GM12878 (cell line): ENCODE data around the gene NDST4. TPM values are rescaled to one million over a fixed set of nuclear protein-coding genes. Genes with fewer than 3 reads are reported as not detected.
A peak's percentile ranks its signal among the peaks of the same experiment; 100 is the strongest.

ENCODE experiments used
- ATAC-seq: fragments of 200-7000 bp; cut with Tn5 transposase; 3 replicates; pipeline ENCODE4 v1.9.1; 2020; ENCODE audit warnings: mild to moderate bottlenecking, moderate library complexity
- Bru-seq: library from RNA; stranded (reverse); fragments of 400-500 nt; gene quantifications from one replicate; lab custom pipeline; 2021; lab: Mats Ljungman, UMichigan
- BruChase-seq, 2 experiments: library from RNA; stranded (reverse); fragments of 400-500 nt; gene quantifications; one replicate each; lab custom pipeline; 2021; lab: Mats Ljungman, UMichigan
- BruUV-seq: library from RNA; stranded (reverse); fragments of 400-500 nt; replicated peaks from 2 replicates; lab custom pipeline; 2021; lab: Mats Ljungman, UMichigan
- CTCF ChIA-PET: fragments of 300-600 bp; sonication (Branson Sonifier 250); formaldehyde crosslinking; extraction: SDS; loops from one replicate; lab custom pipeline; 2021; ENCODE audit warnings: inconsistent platforms; lab: Yijun Ruan, JAX
- POLR2A ChIA-PET: fragments of 350-600 bp; formaldehyde crosslinking; extraction: SDS; loops from one replicate; lab custom pipeline; 2021; ENCODE audit warnings: inconsistent platforms; lab: Charles Lee
- RAD21 ChIA-PET: fragments of 300-600 bp; sonication (Branson Sonifier 250); formaldehyde crosslinking; loops from one replicate; lab custom pipeline; 2023; ENCODE audit warnings: antibody characterized with exemption; ENCODE audit not compliant: unreplicated experiment; lab: Charles Lee
- SMC1A ChIA-PET: fragments of 300-600 bp; sonication (Branson Sonifier 250); formaldehyde crosslinking; loops from one replicate; lab custom pipeline; 2023; ENCODE audit not compliant: unreplicated experiment, uncharacterized antibody; lab: Charles Lee
- DNase-seq: peaks from one replicate; pipeline ENCODE4 v3.0.0-alpha.2; 2011; ENCODE audit warnings: low read depth, low spot score
- FAIRE-seq: peaks from 3 replicates; lab custom pipeline; 2011; peaks lifted over from hg19 to GRCh38; lab: Jason Lieb, UNC
- H2AFZ ChIP-seq: 2 replicates; pipeline ENCODE4 v1.6.0; 2011; ENCODE audit warnings: low read depth, low read length, control low read depth; ENCODE audit not compliant: control insufficient read depth
- H3K27ac ChIP-seq: 2 replicates; pipeline ENCODE4 v1.5.1; 2011; ENCODE audit warnings: control low read depth; ENCODE audit not compliant: control insufficient read depth, insufficient read depth
- H3K27me3 ChIP-seq, 2 experiments: replicated peaks in 1 of 2; 2 replicates each; pipeline versions ENCODE4 v1.6.0 to v1.6.1; 2011; ENCODE audit warnings: low read length in 1 of 2; ENCODE audit not compliant: control insufficient read depth in 2 of 2, insufficient read depth in 2 of 2
- H3K36me3 ChIP-seq, 2 experiments: 2 replicates each; pipeline ENCODE4 v1.5.1; 2011; ENCODE audit warnings: low read length in 1 of 2; ENCODE audit not compliant: control insufficient read depth in 2 of 2, insufficient read depth in 2 of 2
- H3K4me1 ChIP-seq: 2 replicates; pipeline ENCODE4 v1.6.1; 2011; ENCODE audit warnings: mild to moderate bottlenecking, low read length, moderate library complexity, mixed read lengths; ENCODE audit not compliant: control insufficient read depth, insufficient read depth
- H3K4me2 ChIP-seq: 2 replicates; pipeline ENCODE4 v1.6.0; 2011; ENCODE audit warnings: control low read depth; ENCODE audit not compliant: control insufficient read depth, insufficient read depth
- H3K4me3 ChIP-seq: fragments of 200-600 bp; sonication (generic); 2 replicates; pipeline ENCODE4 v1.5.1; 2016
- H3K79me2 ChIP-seq: 2 replicates; pipeline ENCODE4 v1.6.0; 2011; ENCODE audit warnings: low read length; ENCODE audit not compliant: control insufficient read depth, insufficient read depth
- H3K9ac ChIP-seq: 2 replicates; pipeline ENCODE4 v1.8.0; 2011; ENCODE audit warnings: low read length, control low read depth, mixed read lengths; ENCODE audit not compliant: control insufficient read depth, insufficient read depth
- H3K9me3 ChIP-seq: replicated peaks from 3 replicates; pipeline ENCODE4 v1.5.1; 2011; ENCODE audit warnings: mild to moderate bottlenecking, low read length; ENCODE audit not compliant: control insufficient read depth, insufficient read depth
- H4K20me1 ChIP-seq: 2 replicates; pipeline ENCODE4 v1.6.0; 2011; ENCODE audit not compliant: control insufficient read depth, insufficient read depth
- CBFB ChIP-seq: IDR thresholded peaks from 2 replicates; pipeline ENCODE4 v1.6.1; 2016; ENCODE audit warnings: antibody characterized with exemption, low read depth
- CEBPB ChIP-seq, 2 experiments: fragments of 150-350 bp in 1 of 2; IDR thresholded peaks; 2 replicates each; pipeline ENCODE4 v1.6.1; 2012 to 2014; ENCODE audit warnings: low read depth in 2 of 2, low read length in 2 of 2, borderline replicate concordance in 1 of 2, inconsistent platforms in 1 of 2
- E2F8 ChIP-seq: fragments of 450-650 bp; IDR thresholded peaks from 2 replicates; pipeline ENCODE4 v1.6.1; 2018; ENCODE audit warnings: mild to moderate bottlenecking, low read depth, moderate library complexity; ENCODE audit not compliant: partially characterized antibody
- EZH2 ChIP-seq: IDR thresholded peaks from 2 replicates; pipeline ENCODE4 v1.6.1; 2012; ENCODE audit warnings: low read depth, mild to moderate bottlenecking, control low read depth, inconsistent platforms, low read length, borderline replicate concordance; ENCODE audit not compliant: control insufficient read depth
- NR2C2 ChIP-seq: IDR thresholded peaks from 2 replicates; pipeline ENCODE4 v1.6.1; 2011; ENCODE audit warnings: borderline replicate concordance, low read depth; ENCODE audit not compliant: control insufficient read depth, insufficient read length
- PAX5 ChIP-seq: IDR thresholded peaks from 2 replicates; pipeline ENCODE4 v1.6.1; 2011; ENCODE audit warnings: low read depth, low read length, borderline replicate concordance
- ZZZ3 ChIP-seq: IDR thresholded peaks from 2 replicates; pipeline ENCODE4 v1.6.1; 2011; ENCODE audit warnings: low read depth; ENCODE audit not compliant: control insufficient read depth, insufficient read length
- WGBS: methylation state at CpG from one replicate; pipeline ENCODE4 v1.1.6; 2016; ENCODE audit warnings: low lambda C conversion rate; ENCODE audit not compliant: insufficient replicate concordance, insufficient coverage; ENCODE audit errors: missing lambda C conversion rate; 5-methylcytosine and 5-hydroxymethylcytosine counted together
- in situ Hi-C: fragments of 300-500 bp; cut with MboI; formaldehyde crosslinking; loops from 9 replicates; pipeline ENCODE4 v1.14.3; 2018; ENCODE audit warnings: mixed read lengths
- intact Hi-C: fragments of 100-400 bp; cut with micrococcal nuclease; formaldehyde crosslinking; loops from one replicate; pipeline ENCODE4 v1.14.2; 2022; ENCODE audit not compliant: unreplicated experiment
- long read RNA-seq, 2 experiments: library from polyadenylated mRNA; unstranded; transcript quantifications; one replicate each; pipeline ENCODE4 v2.0.0, GENCODE V29; 2019 to 2020
- polyA minus RNA-seq, 3 experiments: library from RNA; depleted of rRNA, polyadenylated mRNA; stranded (reverse); fragments of >200 nt; gene quantifications; 2 replicates each; pipeline ENCODE4 v1.2.3, GENCODE V29; 2011
- polyA plus RNA-seq, 11 experiments: library from polyadenylated mRNA; depleted of rRNA in 4 of 11; unstranded in 6 of 11; stranded (reverse) in 5 of 11; fragments of >200 nt; fragmentation: Nextera tagmentation in 4 of 11; fragmentation: Illumina TruSeq in 1 of 11; extraction: Ambion mirVana in 4 of 11; extraction: Trizol in 1 of 11; gene quantifications; 1 replicate in 1 of 11; 2 replicates in 10 of 11; pipeline versions ENCODE4 v1.2.1 to v1.2.3, GENCODE V29; 2011 to 2016; ENCODE audit warnings: inconsistent platforms in 2 of 11, missing spikeins in 2 of 11, low read depth in 1 of 11
- total RNA-seq, 4 experiments: library from RNA; depleted of rRNA in 3 of 4; stranded (reverse); fragments of >200 nt in 3 of 4; fragmentation: Illumina TruSeq in 1 of 4; extraction: Trizol in 1 of 4; gene quantifications; 2 replicates each; pipeline versions ENCODE4 v1.2.1 to v1.2.3, GENCODE V29; 2013 to 2021
- TF ChIP-seq, protein P1 (sequence below): fragments of 450-650 bp; IDR thresholded peaks from 2 replicates; pipeline ENCODE4 v1.6.1; 2016; ENCODE audit warnings: mild to moderate bottlenecking
- TF ChIP-seq, protein P2 (sequence below), 3 experiments: IDR thresholded peaks in 2 of 3; conservative IDR thresholded peaks in 1 of 3; 2 replicates each; pipeline ENCODE4 v1.5.1; 2011; ENCODE audit warnings: low read depth in 3 of 3, low read length in 3 of 3, mild to moderate bottlenecking in 3 of 3, control low read depth in 2 of 3, moderate library complexity in 2 of 3, inconsistent platforms in 1 of 3, mixed read lengths in 1 of 3; ENCODE audit not compliant: control insufficient read depth in 2 of 3, insufficient read depth in 1 of 3; ENCODE audit errors: extremely low read depth in 1 of 3

Gene NDST4
- not detected in 2 replicates for total RNA-seq (2013; cell fraction: nucleolus; rRNA removed)
- 0.11 TPM in 1 of 2 replicates, not detected in the other for total RNA-seq (2014; rRNA removed)
- 0.04 TPM in 1 of 2 replicates, not detected in the other for total RNA-seq (2014; rRNA removed; fragmentation: Illumina TruSeq; extraction: Trizol)
- total RNA-seq (2021): not detected in 2 replicates
- polyA plus RNA-seq (2011; ENCODE audit: low read depth): not detected
- polyA plus RNA-seq (2011; rRNA removed): 0.10 TPM in 2 replicates
- 0.01 TPM in 1 of 2 replicates, not detected in the other for polyA plus RNA-seq (2011; cell fraction: cytosol; rRNA removed)
- not detected in 2 replicates for polyA plus RNA-seq (2011; cell fraction: nucleus; rRNA removed)
- polyA plus RNA-seq (2012): not detected in 2 replicates
- polyA plus RNA-seq (2014; fragmentation: Illumina TruSeq; extraction: Trizol): not detected in 2 replicates
- polyA plus RNA-seq (2014; fragmentation: Nextera tagmentation; extraction: Ambion mirVana): under 1 TPM in 1 of 2 experiments, not detected in 1; 0.05 TPM
- polyA plus RNA-seq (2014; rRNA removed): not detected in 2 replicates
- under 1 TPM in 1 of 2 experiments, not detected in 1; 0.11 TPM for polyA plus RNA-seq (2016; fragmentation: Nextera tagmentation; extraction: Ambion mirVana)
- not detected in 2 replicates for polyA minus RNA-seq (2011; rRNA and poly(A)+ RNA removed)
- polyA minus RNA-seq (2011; cell fraction: cytosol; rRNA and poly(A)+ RNA removed): not detected in 2 replicates
- polyA minus RNA-seq (2011; cell fraction: nucleus; rRNA and poly(A)+ RNA removed): not detected in 2 replicates
- percentile 4 among the genes with signal in this experiment for Bru-seq, nascent RNA
- not detected for BruChase-seq, experiment 1, labeled RNA remaining after a 6-hour chase
- percentile 3 among the genes with signal in this experiment for BruChase-seq, experiment 2, labeled RNA remaining after a 2-hour chase
- long read RNA-seq, experiment 1: 0 reads
- long read RNA-seq, experiment 2, partial matches to known transcripts: 0 of 5 reads
- long read RNA-seq, experiment 2, other reads (novel, unspliced or antisense): 5 of 5 reads

DNA sequence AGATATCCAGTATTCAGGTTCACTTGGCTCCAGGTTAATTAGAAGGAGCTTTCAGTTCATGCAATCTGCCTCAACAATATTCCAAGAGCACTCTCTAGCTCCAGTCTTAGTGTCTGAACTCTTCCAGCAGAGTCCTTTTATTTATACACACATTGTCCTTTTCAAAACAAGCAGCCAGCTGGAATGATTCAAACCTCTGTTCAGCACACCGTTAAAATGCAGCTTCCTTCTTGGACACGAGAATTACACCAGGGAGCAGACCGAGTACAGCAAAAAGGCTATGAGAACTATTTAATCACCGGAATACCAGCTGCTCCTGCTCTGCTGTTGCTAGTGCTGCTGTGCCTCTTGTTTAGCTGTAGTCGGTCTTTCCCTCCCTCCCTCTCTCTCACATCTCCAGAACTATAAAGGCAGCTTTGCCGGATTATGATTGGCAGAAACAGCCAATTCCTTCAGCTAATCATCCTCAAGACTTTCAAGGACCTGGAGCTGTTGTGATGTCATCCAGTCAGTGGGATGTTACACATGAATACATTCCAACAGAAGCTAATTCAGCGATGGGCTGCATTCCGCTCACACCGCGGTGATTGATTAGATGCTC is at the start of gene NDST4:
NDST4 (minus strand) TSS at position 115 of the 601 bp plus-strand sequence. CDS start 36,584 bp downstream, outside the sequence.
- no peak for ATAC-seq
- no peak within 1 kb of the TSS for H3K9ac ChIP-seq
- CTCF ChIA-PET: interaction anchor here (0.6 to 1.9 kb wide), 2 partner anchors 10 to 116 kb away, joined by 3 to 5 read pairs; no protein-coding TSS in a partner anchor
- TF ChIP-seq E2F8 (no peak), ZZZ3 (no peak), CBFB (no peak), PAX5 (no peak), EZH2 (no peak), CEBPB (IDR thresholded peaks at IDR 0.05; ENCODE audit: borderline replicate concordance in 1 of 2, low read depth in 2 of 2, low read length in 2 of 2) (no peak), NR2C2 (no peak)
- TF ChIP-seq, protein P1, sequence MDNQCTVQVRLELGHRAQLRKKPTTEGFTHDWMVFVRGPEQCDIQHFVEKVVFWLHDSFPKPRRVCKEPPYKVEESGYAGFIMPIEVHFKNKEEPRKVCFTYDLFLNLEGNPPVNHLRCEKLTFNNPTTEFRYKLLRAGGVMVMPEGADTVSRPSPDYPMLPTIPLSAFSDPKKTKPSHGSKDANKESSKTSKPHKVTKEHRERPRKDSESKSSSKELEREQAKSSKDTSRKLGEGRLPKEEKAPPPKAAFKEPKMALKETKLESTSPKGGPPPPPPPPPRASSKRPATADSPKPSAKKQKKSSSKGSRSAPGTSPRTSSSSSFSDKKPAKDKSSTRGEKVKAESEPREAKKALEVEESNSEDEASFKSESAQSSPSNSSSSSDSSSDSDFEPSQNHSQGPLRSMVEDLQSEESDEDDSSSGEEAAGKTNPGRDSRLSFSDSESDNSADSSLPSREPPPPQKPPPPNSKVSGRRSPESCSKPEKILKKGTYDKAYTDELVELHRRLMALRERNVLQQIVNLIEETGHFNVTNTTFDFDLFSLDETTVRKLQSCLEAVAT: no peak
- TF ChIP-seq, protein P2, sequence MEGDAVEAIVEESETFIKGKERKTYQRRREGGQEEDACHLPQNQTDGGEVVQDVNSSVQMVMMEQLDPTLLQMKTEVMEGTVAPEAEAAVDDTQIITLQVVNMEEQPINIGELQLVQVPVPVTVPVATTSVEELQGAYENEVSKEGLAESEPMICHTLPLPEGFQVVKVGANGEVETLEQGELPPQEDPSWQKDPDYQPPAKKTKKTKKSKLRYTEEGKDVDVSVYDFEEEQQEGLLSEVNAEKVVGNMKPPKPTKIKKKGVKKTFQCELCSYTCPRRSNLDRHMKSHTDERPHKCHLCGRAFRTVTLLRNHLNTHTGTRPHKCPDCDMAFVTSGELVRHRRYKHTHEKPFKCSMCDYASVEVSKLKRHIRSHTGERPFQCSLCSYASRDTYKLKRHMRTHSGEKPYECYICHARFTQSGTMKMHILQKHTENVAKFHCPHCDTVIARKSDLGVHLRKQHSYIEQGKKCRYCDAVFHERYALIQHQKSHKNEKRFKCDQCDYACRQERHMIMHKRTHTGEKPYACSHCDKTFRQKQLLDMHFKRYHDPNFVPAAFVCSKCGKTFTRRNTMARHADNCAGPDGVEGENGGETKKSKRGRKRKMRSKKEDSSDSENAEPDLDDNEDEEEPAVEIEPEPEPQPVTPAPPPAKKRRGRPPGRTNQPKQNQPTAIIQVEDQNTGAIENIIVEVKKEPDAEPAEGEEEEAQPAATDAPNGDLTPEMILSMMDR (IDR thresholded peaks at IDR 0.05 in 2 of 3, conservative IDR thresholded peaks at IDR 0.05 in 1 of 3; ENCODE audit: control insufficient read depth in 2 of 3, extremely low read depth in 1 of 3, insufficient read depth in 1 of 3, low read depth in 3 of 3, low read length in 3 of 3): no peak

More for the DNA sequence above, at the start of gene NDST4:
- no peak for DNase-seq
- no peaks in the 10 kb centered on the region for H3K36me3 ChIP-seq
- no peaks in the 10 kb centered on the region for H3K9me3 ChIP-seq
- ChIA-PET RAD21 (interaction anchor here (0.6 to 1.4 kb wide), 2 partner anchors 10 to 423 kb away, joined by 3 read pairs; no protein-coding TSS in a partner anchor), POLR2A (no interaction called here), SMC1A (no interaction called here)
- no peak within 1 kb of the TSS for H3K4me2 ChIP-seq
- H3K27me3 ChIP-seq: no peaks in the 10 kb centered on the region
- H3K4me3 ChIP-seq: no peak within 1 kb of the TSS
- no TSS peak for BruUV-seq
- in situ Hi-C loops (no loop called here), intact Hi-C loops (no loop called here)
- 53% methylated on average over 10 of the region's 10 CpGs for WGBS
- no peak within 1 kb of the TSS for H3K27ac ChIP-seq
- no peaks in the 10 kb centered on the region for H3K4me1 ChIP-seq
- H2AFZ ChIP-seq: no peak within 1 kb of the TSS
- H3K79me2 ChIP-seq: no peaks in the 10 kb centered on the region
- H4K20me1 ChIP-seq: no peaks in the 10 kb centered on the region
- FAIRE-seq: no peak
